CD4-positive, alpha-beta T cell (primary cell): ENCODE measurements around the gene UBTD1. TPM values are rescaled to one million over a fixed set of nuclear protein-coding genes. Genes with fewer than 3 reads are reported as not detected.

Source experiments
- ATAC-seq: fragments of 200-7000 bp; cut with Tn5 transposase; one replicate; pipeline ENCODE4 v1.10.0; 2022; ENCODE audit warnings: mild to moderate bottlenecking; ENCODE audit not compliant: poor library complexity
- CTCF ChIA-PET: fragments of 350-600 bp; sonication (Branson Sonifier 250); formaldehyde crosslinking; loops from one replicate; lab custom pipeline; 2021; ENCODE audit warnings: antibody characterized with exemption, inconsistent platforms; lab: Charles Lee
- POLR2A ChIA-PET: fragments of 350-600 bp; sonication (Branson Sonifier 250); formaldehyde crosslinking; loops from one replicate; lab custom pipeline; 2021; ENCODE audit warnings: antibody characterized with exemption, inconsistent platforms; lab: Charles Lee
- DNase-seq, 14 experiments: peaks; one replicate each; pipeline ENCODE4 v3.0.0-alpha.2; 2013 to 2020; ENCODE audit warnings: mixed read lengths in 2 of 14
- H3K27ac ChIP-seq, 2 donors: one replicate each; pipeline versions ENCODE4 v1.5.1 to v1.7.0; 2013; ENCODE audit warnings: low read length in 2 of 2, low read depth in 1 of 2, mild to moderate bottlenecking in 1 of 2
- H3K27me3 ChIP-seq, 2 experiments: 1 replicate in 1 of 2; 2 replicates in 1 of 2; pipeline versions ENCODE4 v1.6.1 to v1.7.0; 2013; ENCODE audit warnings: low read length in 2 of 2, control low read depth in 1 of 2, mild to moderate bottlenecking in 1 of 2, moderate library complexity in 1 of 2; ENCODE audit not compliant: insufficient read depth in 2 of 2, control insufficient read depth in 1 of 2
- H3K36me3 ChIP-seq: one replicate; pipeline ENCODE4 v1.6.1; 2013; ENCODE audit warnings: low read length, control low read depth; ENCODE audit not compliant: insufficient read depth
- H3K4me1 ChIP-seq: one replicate; pipeline ENCODE4 v1.6.1; 2013; ENCODE audit warnings: low read length, control low read depth; ENCODE audit not compliant: insufficient read depth
- H3K4me3 ChIP-seq: one replicate; pipeline ENCODE4 v1.5.1; 2013; ENCODE audit warnings: mild to moderate bottlenecking, low read length, moderate library complexity
- H3K9me3 ChIP-seq, 2 experiments: 1 replicate in 1 of 2; 2 replicates in 1 of 2; pipeline versions ENCODE4 v1.6.1 to v1.7.0; 2013; ENCODE audit warnings: low read length in 2 of 2, mild to moderate bottlenecking in 2 of 2, control low read depth in 1 of 2, moderate library complexity in 1 of 2; ENCODE audit not compliant: control insufficient read depth in 1 of 2, insufficient read depth in 1 of 2
- H3K27ac Mint-ChIP-seq: one replicate; pipeline ENCODE4 v1.8.0; 2020; ENCODE audit warnings: mixed read lengths
- H3K27me3 Mint-ChIP-seq: one replicate; pipeline ENCODE4 v1.8.0; 2021; ENCODE audit warnings: mixed read lengths
- H3K36me3 Mint-ChIP-seq: one replicate; pipeline ENCODE4 v1.8.0; 2021; ENCODE audit warnings: low read depth, mixed read lengths
- H3K4me1 Mint-ChIP-seq: one replicate; pipeline ENCODE4 v1.8.0; 2021; ENCODE audit warnings: low read depth, mixed read lengths
- H3K4me3 Mint-ChIP-seq: one replicate; pipeline ENCODE4 v1.8.0; 2020; ENCODE audit warnings: mild to moderate bottlenecking, mixed read lengths
- H3K9me3 Mint-ChIP-seq: one replicate; pipeline ENCODE4 v1.8.0; 2020; ENCODE audit warnings: mixed read lengths
- CTCF ChIP-seq: fragments of 200-600 bp; IDR thresholded peaks from one replicate; pipeline ENCODE4 v1.8.0; 2022; ENCODE audit warnings: antibody characterized with exemption, mild to moderate bottlenecking
- intact Hi-C, 2 experiments: fragments of 100-400 bp; cut with DNase I in 1 of 2; cut with micrococcal nuclease in 1 of 2; formaldehyde crosslinking; loops; one replicate each; pipeline versions ENCODE4 v1.15.1 to v1.9.0; 2023 to 2025; cut with DNase I, micrococcal nuclease
- total RNA-seq, 174 experiments: library from RNA in 2 of 174; stranded (reverse) in 2 of 174; gene quantifications; one replicate each; pipeline ENCODE4 v1.2.3 and lab custom pipeline; 2021 to 2026

UBTD1 gene
- total RNA-seq, 2 experiments from 2014 or later: 0.56 to 0.80 TPM

DNA sequence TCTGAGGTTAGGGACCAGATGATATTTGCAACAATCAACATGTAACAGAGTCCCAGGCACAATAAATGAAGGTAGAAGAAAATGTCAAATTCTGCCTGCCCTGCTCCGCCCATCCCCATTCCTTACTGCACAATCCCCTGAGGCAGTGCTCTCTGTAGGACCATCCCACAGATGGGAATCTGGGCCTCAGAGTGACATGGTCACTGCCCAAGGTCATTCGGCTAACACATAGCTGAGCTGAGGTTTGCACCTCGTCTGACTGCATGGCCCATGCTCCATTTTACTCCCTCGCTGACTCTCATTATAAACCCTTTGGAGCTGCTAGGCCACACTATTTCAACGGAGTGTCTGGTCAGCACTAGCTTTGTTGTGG lies 86.7 kb downstream of the UBTD1 start:
- H3K9me3 Mint-ChIP-seq: no peaks in the 10 kb centered on the region
- Histone ChIP-seq H3K36me3 (no peaks in the 10 kb centered on the region), H3K4me1 (no peaks in the 10 kb centered on the region), H3K9me3 (no peaks in the 10 kb centered on the region), H3K4me3 (no peak overlapping the region), H3K27me3 (no peaks in the 10 kb centered on the region), H3K27ac (no peak overlapping the region)
- no peak overlapping the region for H3K27ac Mint-ChIP-seq
- no peak overlapping the region for H3K4me3 Mint-ChIP-seq
- ATAC-seq: no peak
- H3K27me3 Mint-ChIP-seq: no peaks in the 10 kb centered on the region
- intact Hi-C loops: no loop called here
- H3K4me1 Mint-ChIP-seq: no peaks in the 10 kb centered on the region
- CTCF ChIA-PET: no interaction called here
- no peak for TF ChIP-seq CTCF
- POLR2A ChIA-PET: no interaction called here
- DNase-seq: no peak
- H3K36me3 Mint-ChIP-seq: no peaks in the 10 kb centered on the region

DNA sequence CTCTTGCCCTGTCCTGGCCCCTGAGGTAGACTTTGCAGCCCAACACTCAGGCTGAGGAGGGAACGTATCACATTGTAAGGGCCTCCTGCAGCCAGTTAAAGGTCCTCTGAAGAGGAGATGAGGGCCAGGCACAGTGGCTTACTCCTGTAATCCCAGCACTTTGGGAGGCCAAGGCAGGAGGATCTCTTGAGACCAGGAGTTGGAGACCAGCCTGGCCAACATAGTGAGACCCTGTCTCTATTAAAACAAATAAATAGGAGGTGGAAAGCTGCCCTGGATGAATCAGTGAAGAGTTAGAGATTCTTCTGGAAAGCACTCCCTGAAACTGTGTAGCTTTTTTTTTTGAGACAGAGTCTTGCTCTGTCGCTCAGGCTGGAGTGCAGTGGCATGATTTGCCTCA lies 88.5 kb downstream of the UBTD1 start:
- DNase-seq (no peak), ATAC-seq (no peak)
- CTCF ChIA-PET: no interaction called here
- Histone ChIP-seq H3K27ac (no peak overlapping the region), H3K36me3 (no peaks in the 10 kb centered on the region), H3K27me3 (no peaks in the 10 kb centered on the region), H3K4me3 (no peak overlapping the region), H3K9me3 (no peaks in the 10 kb centered on the region), H3K4me1 (no peaks in the 10 kb centered on the region)
- Mint-ChIP-seq H3K27me3 (no peaks in the 10 kb centered on the region), H3K9me3 (no peaks in the 10 kb centered on the region), H3K4me3 (no peak overlapping the region), H3K36me3 (no peaks in the 10 kb centered on the region), H3K4me1 (no peaks in the 10 kb centered on the region), H3K27ac (no peak overlapping the region)
- TF ChIP-seq CTCF: no peak
- intact Hi-C loops: no loop called here
- POLR2A ChIA-PET: no interaction called here

GRCh38 chr10:97589479-97589878 lies 90.8 kb downstream of the UBTD1 start, which contains the start of gene C10orf62:
C10orf62 (plus strand) TSS chr10:97589721; CDS start chr10:97589898, 177 bp downstream.
- Histone ChIP-seq H3K9me3 (no peaks in the 10 kb centered on the region), H3K4me3 (no peak within 1 kb of the TSS), H3K4me1 (no peaks in the 10 kb centered on the region), H3K27me3 (no peaks in the 10 kb centered on the region), H3K36me3 (no peaks in the 10 kb centered on the region), H3K27ac (no peak within 1 kb of the TSS)
- Mint-ChIP-seq H3K27me3 (no peaks in the 10 kb centered on the region), H3K4me1 (no peaks in the 10 kb centered on the region), H3K27ac (no peak within 1 kb of the TSS), H3K9me3 (no peaks in the 10 kb centered on the region), H3K36me3 (no peaks in the 10 kb centered on the region), H3K4me3 (no peak within 1 kb of the TSS)
- ATAC-seq (no peak), DNase-seq (no peak)
- intact Hi-C loops: no loop called here
- TF ChIP-seq CTCF: no peak
- ChIA-PET CTCF (no interaction called here), POLR2A (no interaction called here)
